Cerebellar cortex (tissue), 1 donor: ENCODE measurements around the gene KRTAP10-1.
"Not testable (repeated sequence)": the region's sequence is repeated elsewhere in the genome, so short reads cannot be mapped to it uniquely, and the experiment has no call there.

Experiments
- DNase-seq: peaks from one replicate; pipeline ENCODE4 v3.0.0-alpha.2; 2015; ENCODE audit warnings: low spot score

The KRTAP10-1 gene

GRCh38 chr21:44539991-44540666 lies at the start of gene KRTAP10-1:
TSS of gene KRTAP10-1 (minus strand) at chr21:44540195. CDS start at chr21:44540150, 45 bp downstream.
- no peak for DNase-seq

- DNase-seq = no peak
These were observed 49.1 kb upstream of the KRTAP10-1 start for GRCh38 chr21:44589094-44589493.

GRCh38 chr21:44585892-44586291 lies 45.9 kb upstream of the KRTAP10-1 start:
- no peak for DNase-seq

- DNase-seq = no peak
These were observed 43.8 kb upstream of the KRTAP10-1 start for GRCh38 chr21:44583800-44584147.

- no peak for DNase-seq
These were observed 43.2 kb upstream of the KRTAP10-1 start for GRCh38 chr21:44583089-44583799.

GRCh38 chr21:44582055-44582454 lies 42.1 kb upstream of the KRTAP10-1 start:
- DNase-seq = no peak

GRCh38 chr21:44581158-44581557 lies 41.2 kb upstream of the KRTAP10-1 start:
- DNase-seq = no peak

- not testable (repeated sequence) for DNase-seq
These were observed 40.3 kb upstream of the KRTAP10-1 start, which contains the start of gene KRTAP10-5 for GRCh38 chr21:44580231-44580821. TSS of gene KRTAP10-5 (minus strand) at chr21:44580604. CDS start at chr21:44580578, 26 bp downstream.

GRCh38 chr21:44579833-44580144 lies 39.8 kb upstream of the KRTAP10-1 start:
- DNase-seq = peak; percentile 18

- DNase-seq = no peak
These were observed 39.2 kb upstream of the KRTAP10-1 start for GRCh38 chr21:44579056-44579832.

GRCh38 chr21:44578371-44579055 lies 38.5 kb upstream of the KRTAP10-1 start:
- no peak for DNase-seq

- DNase-seq = no peak
These were observed 36.0 kb upstream of the KRTAP10-1 start for GRCh38 chr21:44576025-44576420.

GRCh38 chr21:44575307-44576024 lies 35.5 kb upstream of the KRTAP10-1 start:
- no peak for DNase-seq

- no peak for DNase-seq
These were observed 34.7 kb upstream of the KRTAP10-1 start for GRCh38 chr21:44574457-44575306.

- not testable (repeated sequence) for DNase-seq
These were observed 33.8 kb upstream of the KRTAP10-1 start, which contains the start of gene KRTAP10-4 for GRCh38 chr21:44573630-44574456. TSS of gene KRTAP10-4 (plus strand) at chr21:44573729. CDS start at chr21:44573759, 30 bp downstream.

- DNase-seq = no peak
These were observed 33.1 kb upstream of the KRTAP10-1 start for GRCh38 chr21:44572959-44573583.

GRCh38 chr21:44571844-44572782 lies 32.1 kb upstream of the KRTAP10-1 start:
- DNase-seq = no peak

- no peak for DNase-seq
These were observed 31.3 kb upstream of the KRTAP10-1 start for GRCh38 chr21:44571296-44571695.
